H54 (cell line): Measurements from ENCODE around the gene IL12A.

ENCODE experiments used
- DNase-seq: peaks from one replicate; pipeline ENCODE4 v3.0.0; 2011; ENCODE audit warnings: low spot score, mixed read lengths; ENCODE audit not compliant: insufficient read length
- FAIRE-seq: peaks from 3 replicates; lab custom pipeline; 2011; peaks lifted over from hg19 to GRCh38; lab: Jason Lieb, UNC
- POLR2A ChIP-seq: IDR thresholded peaks from 2 replicates; pipeline ENCODE4 v1.6.1; 2011; ENCODE audit warnings: low read depth, mild to moderate bottlenecking, low read length

The IL12A gene

GRCh38 chr3:160027541-160028195 is 39.0 kb downstream of the IL12A start:
- no peak for TF ChIP-seq POLR2A
- DNase-seq (peak; percentile 15), FAIRE-seq (peak; percentile 75)

- TF ChIP-seq POLR2A = no peak
- no peak for FAIRE-seq
These were observed 47.1 kb downstream of the IL12A start for GRCh38 chr3:160035757-160036156.

GRCh38 chr3:160038862-160039562 is 50.4 kb downstream of the IL12A start:
- TF ChIP-seq POLR2A = no peak
- DNase-seq (no peak), FAIRE-seq (no peak)

More at GRCh38 chr3:160035757-160036156, 47.1 kb downstream of the IL12A start:
- no peak for DNase-seq

- DNase-seq (no peak), FAIRE-seq (no peak)
- no peak for TF ChIP-seq POLR2A
These were observed 51.5 kb downstream of the IL12A start for GRCh38 chr3:160040181-160040580.

- TF ChIP-seq POLR2A = no peak
- DNase-seq (no peak), FAIRE-seq (no peak)
These were observed 52.8 kb downstream of the IL12A start for GRCh38 chr3:160041465-160041864.

- no peak for DNase-seq
- TF ChIP-seq POLR2A = no peak
- FAIRE-seq = no peak
These were observed 55.5 kb downstream of the IL12A start for GRCh38 chr3:160044121-160044520.
